ENCODE measurements around the gene ZBTB7C. TPM values are rescaled to one million over a fixed set of nuclear protein-coding genes. Genes with fewer than 3 reads are reported as not detected.

Gene ZBTB7C
- total and polyA plus RNA-seq, 2 of the 8 experiments (the other 6 are each of a cell fraction or from before 2014, with no cell fraction given), result 0.15 to 0.45 TPM

DNA sequence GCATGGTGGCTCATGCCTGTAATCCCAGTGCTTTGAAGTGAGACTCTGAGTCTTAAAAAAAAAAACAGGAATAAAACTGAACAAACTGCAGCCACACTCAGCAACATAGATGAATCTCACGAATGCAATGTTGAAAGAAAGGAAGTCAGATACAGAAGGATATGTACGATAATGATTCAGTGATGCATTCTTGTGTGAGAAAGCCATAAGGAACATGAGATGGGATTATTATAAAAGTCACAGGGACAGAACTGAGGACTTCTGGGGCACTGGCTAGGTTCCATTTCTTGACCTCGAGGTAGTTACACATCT lies 421.8 kb downstream of the ZBTB7C start:
- no peak overlapping the region for H2AK5ac ChIP-seq (ENCODE audit: low read depth, low read length)
- H3K27ac ChIP-seq (ENCODE audit: low read depth, low read length), result no peak overlapping the region
- H3K4me3 ChIP-seq (ENCODE audit: extremely low read depth in 1 of 4, insufficient read depth in 2 of 4, low read depth in 3 of 4, low read length in 4 of 4), result no peak overlapping the region
- DNase-seq (ENCODE audit: low read depth in 1 of 2, low spot score in 2 of 2) (no peak), FAIRE-seq (no peak)
- no peak overlapping the region for H2AFZ ChIP-seq (ENCODE audit: low read length)
- no peak for TF ChIP-seq SIN3A (conservative IDR thresholded peaks at IDR 0.05 in 1 of 2, IDR thresholded peaks at IDR 0.05 in 1 of 2; ENCODE audit: low read depth in 1 of 2, low read length in 2 of 2)
- TF ChIP-seq, protein P1, sequence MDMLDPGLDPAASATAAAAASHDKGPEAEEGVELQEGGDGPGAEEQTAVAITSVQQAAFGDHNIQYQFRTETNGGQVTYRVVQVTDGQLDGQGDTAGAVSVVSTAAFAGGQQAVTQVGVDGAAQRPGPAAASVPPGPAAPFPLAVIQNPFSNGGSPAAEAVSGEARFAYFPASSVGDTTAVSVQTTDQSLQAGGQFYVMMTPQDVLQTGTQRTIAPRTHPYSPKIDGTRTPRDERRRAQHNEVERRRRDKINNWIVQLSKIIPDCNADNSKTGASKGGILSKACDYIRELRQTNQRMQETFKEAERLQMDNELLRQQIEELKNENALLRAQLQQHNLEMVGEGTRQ (IDR thresholded peaks at IDR 0.05; ENCODE audit: low read length), result no peak
- TF ChIP-seq RNF2 (IDR thresholded peaks at IDR 0.05; ENCODE audit: borderline replicate concordance, low read depth, low read length, missing control alignments, poor library complexity, severe bottlenecking), result no peak
- TF ChIP-seq TAF7 (optimal IDR thresholded peaks at IDR 0.05; ENCODE audit: borderline replicate concordance, low read depth, low read length), result no peak
- TF ChIP-seq BRCA1 (IDR thresholded peaks at IDR 0.05; ENCODE audit: low read depth, low read length), result no peak
- TF ChIP-seq NRF1 (IDR thresholded peaks at IDR 0.05; ENCODE audit: low read depth, low read length), result no peak
- no peak for TF ChIP-seq SP2 (IDR thresholded peaks at IDR 0.05; ENCODE audit: low read length)
- no peak overlapping the region for H3K4me2 ChIP-seq (ENCODE audit: insufficient read depth in 1 of 2, low read depth in 2 of 2, low read length in 2 of 2)
- no peak overlapping the region for H4K91ac ChIP-seq (replicated peaks; ENCODE audit: insufficient read length, low read length)
- no peak overlapping the region for H3K18ac ChIP-seq (ENCODE audit: extremely low read depth, low read length)
- H3K9ac ChIP-seq (replicated peaks in 1 of 4; ENCODE audit: extremely low read depth in 1 of 4, low read depth in 3 of 4, low read length in 3 of 4), result no peak overlapping the region
- no peak overlapping the region for H4K8ac ChIP-seq (ENCODE audit: extremely low read depth, insufficient read depth, low read length)
- POLR2A ChIA-PET (ENCODE audit: partially characterized antibody), result no interaction called here
- H3K56ac ChIP-seq (replicated peaks; ENCODE audit: insufficient read length, low read depth, low read length), result no peak overlapping the region
- no peak overlapping the region for H4K5ac ChIP-seq (ENCODE audit: insufficient read length, low read depth, low read length)
- H3K4me1 ChIP-seq (replicated peaks in 1 of 4; ENCODE audit: control insufficient read depth in 3 of 4, insufficient read depth in 4 of 4, low read length in 3 of 4), result peaks cover 0 to 3% (median 0%) of the 10 kb centered on the region in 4 experiments; a peak in 3 of 7 replicates
- H2BK120ac ChIP-seq (replicated peaks; ENCODE audit: low read depth, low read length), result no peak overlapping the region
- no peak overlapping the region for H3K4ac ChIP-seq (replicated peaks; ENCODE audit: insufficient read length, low read depth, low read length)
- H3K23ac ChIP-seq (ENCODE audit: insufficient read length), result no peak overlapping the region
- no peak overlapping the region for H2BK5ac ChIP-seq (ENCODE audit: low read depth, low read length)
- no peaks in the 10 kb centered on the region for H4K20me1 ChIP-seq (replicated peaks in 1 of 2; ENCODE audit: control insufficient read depth in 1 of 2, insufficient read depth in 2 of 2, low read length in 2 of 2)
- H2BK20ac ChIP-seq (ENCODE audit: low read length), result no peak overlapping the region
- H3K27me3 ChIP-seq (replicated peaks in 1 of 4; ENCODE audit: control insufficient read depth in 3 of 4, extremely low read depth in 1 of 4, insufficient read depth in 3 of 4, low read length in 3 of 4), result no peaks in the 10 kb centered on the region
- H2BK12ac ChIP-seq (ENCODE audit: low read depth, low read length), result no peak overlapping the region
- no peaks in the 10 kb centered on the region for H3K9me3 ChIP-seq (ENCODE audit: insufficient read depth in 2 of 2, low read depth in 1 of 2, low read length in 1 of 2)
- H3K36me3 ChIP-seq (ENCODE audit: control insufficient read depth in 2 of 4, insufficient read depth in 4 of 4, low read length in 3 of 4), result no peaks in the 10 kb centered on the region; a peak in 1 of 8 replicates
- CTCF ChIA-PET (ENCODE audit: partially characterized antibody), result interaction anchor here (1.1 to 6.6 kb wide), 3 partner anchors 10 to 52 kb away, joined by 3 to 59 read pairs (median 4); no protein-coding TSS in a partner anchor
- WGBS, 2 experiments (ENCODE audit: extremely low coverage in 1 of 2, insufficient coverage in 1 of 2, insufficient read length in 1 of 2, insufficient replicate concordance in 2 of 2, low coverage in 1 of 2, low lambda C conversion rate in 2 of 2, missing lambda C conversion rate in 1 of 2), result 83% methylated on average over 3 of the region's 3 CpGs; no CpG with 5 or more reads in 1 of the 2 experiments
- no peaks in the 10 kb centered on the region for H3K23me2 ChIP-seq (ENCODE audit: low read depth, low read length)
- no peak overlapping the region for H3K14ac ChIP-seq (ENCODE audit: insufficient read length)
- H3K79me2 ChIP-seq (ENCODE audit: control insufficient read depth in 1 of 2, insufficient read depth in 2 of 2, low read length in 2 of 2), result no peaks in the 10 kb centered on the region
- no peaks in the 10 kb centered on the region for H3K79me1 ChIP-seq (ENCODE audit: low read depth, low read length)
- no peak overlapping the region for H2BK15ac ChIP-seq (ENCODE audit: low read length)
